ENCODE results near the gene JAM2.
A peak's percentile ranks its signal among the peaks of the same experiment; 100 is the strongest.
"Not testable (repeated sequence)": the region's sequence is repeated elsewhere in the genome, so short reads cannot be mapped to it uniquely, and the experiment has no call there.

Gene JAM2

DNA sequence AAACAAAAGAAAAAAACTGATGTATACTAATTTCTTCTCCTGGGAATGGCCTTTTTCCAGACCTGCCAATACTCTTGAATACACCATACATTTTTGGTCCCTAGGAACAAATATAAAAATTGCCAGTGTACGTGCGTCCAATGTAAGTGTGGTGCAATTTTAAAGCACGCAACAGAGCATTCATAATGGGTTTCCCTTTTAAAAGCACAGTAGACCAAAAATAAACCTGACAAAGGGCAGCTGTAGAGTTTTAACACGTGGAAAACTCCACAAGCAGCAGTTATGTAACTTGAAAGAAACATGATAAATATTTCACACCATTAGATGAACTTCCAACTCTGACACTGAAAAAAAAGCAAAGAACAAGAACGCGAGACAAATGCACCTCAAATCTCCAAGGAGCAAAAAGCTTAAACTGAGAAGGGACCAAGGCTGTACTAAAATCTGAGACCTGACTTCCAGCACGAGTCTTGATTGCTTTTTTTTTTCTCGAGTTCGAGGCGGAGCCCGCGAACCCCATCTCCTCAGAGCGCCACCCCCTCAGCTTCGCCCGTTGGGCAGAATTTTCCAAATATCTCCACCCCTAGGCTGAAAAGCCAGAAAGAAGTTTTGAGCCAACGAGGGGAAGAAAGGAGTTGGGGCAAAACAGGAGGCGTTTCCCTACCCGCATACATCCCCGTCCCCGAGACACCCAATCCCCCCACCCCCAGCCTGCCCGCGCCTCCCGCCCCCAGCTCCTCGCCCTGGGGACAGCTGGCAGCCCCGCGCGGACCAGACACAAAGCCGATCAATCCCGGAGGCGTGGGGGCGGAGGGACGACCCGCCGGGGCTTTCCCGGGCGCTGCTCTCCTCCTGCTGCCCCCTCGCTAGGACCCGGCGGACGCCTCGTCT is at the start of gene JAM2:
JAM2 (plus strand) TSS at position 599 of the 891 bp plus-strand sequence. CDS start 564 bp downstream, outside the sequence.
- peak; percentile 4 to 23 (median 16) for DNase-seq

GRCh38 chr21:25589887-25590286 is 49.2 kb upstream of the JAM2 start:
- DNase-seq = no peak

- peak; percentile 69 to 85 (median 76) for DNase-seq
Measured at GRCh38 chr21:25607151-25608043, 31.7 kb upstream of the JAM2 start, which contains the start of gene MRPL39. Gene MRPL39 (minus strand): TSS chr21:25607481. CDS start chr21:25607475, 6 bp downstream.

GRCh38 chr21:25608044-25608737 is 30.9 kb upstream of the JAM2 start:
- DNase-seq = peak; percentile 50 to 82 (median 62)

GRCh38 chr21:25614441-25614840 is 24.6 kb upstream of the JAM2 start:
- no peak for DNase-seq

DNA sequence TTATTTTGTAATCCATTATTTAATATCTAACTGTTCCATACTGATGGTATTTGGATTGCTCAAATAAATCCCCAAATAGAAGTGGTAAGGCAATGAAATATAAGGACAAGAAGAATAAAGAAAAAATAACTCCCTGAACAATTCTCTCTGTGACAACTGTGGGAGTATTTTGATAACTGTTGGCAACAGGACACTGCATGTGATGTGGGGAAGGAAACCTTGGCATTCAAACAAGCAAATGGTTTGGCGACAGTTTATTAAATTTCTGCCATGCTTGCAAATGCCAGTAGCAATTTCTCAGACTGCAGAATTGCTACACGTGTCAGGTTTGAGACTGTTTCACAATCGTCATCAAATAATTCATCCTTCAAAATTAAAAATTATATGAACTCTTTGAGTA is 23.2 kb upstream of the JAM2 start:
- no peak for DNase-seq

- DNase-seq = no peak
Measured at GRCh38 chr21:25619198-25619597, 19.9 kb upstream of the JAM2 start.

GRCh38 chr21:25624511-25624910 is 14.5 kb upstream of the JAM2 start:
- no peak for DNase-seq

DNA sequence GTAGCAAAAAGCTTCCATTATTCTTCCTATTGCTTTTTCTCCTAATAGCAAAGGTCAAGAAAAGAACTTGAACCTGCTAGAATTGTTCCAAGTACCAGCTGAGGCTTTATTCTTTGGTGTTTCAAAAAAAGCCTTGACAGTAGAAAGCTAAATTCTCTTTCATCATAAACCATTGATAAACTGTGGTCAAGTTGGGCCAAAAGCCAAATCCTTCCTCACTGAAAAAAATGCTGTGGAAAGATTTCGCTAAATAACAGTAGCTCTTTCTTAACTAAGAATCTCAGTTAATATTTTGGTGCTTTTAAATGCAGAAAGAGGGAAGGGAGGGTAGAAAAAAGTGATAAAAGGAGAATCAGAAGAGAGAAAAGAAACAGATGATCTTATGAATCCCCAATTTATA is 14.0 kb upstream of the JAM2 start:
- DNase-seq = no peak

GRCh38 chr21:25625776-25626555 is 13.1 kb upstream of the JAM2 start:
- not testable (repeated sequence) for DNase-seq

- DNase-seq = no peak
Measured at GRCh38 chr21:25626757-25627156, 12.3 kb upstream of the JAM2 start.

DNA sequence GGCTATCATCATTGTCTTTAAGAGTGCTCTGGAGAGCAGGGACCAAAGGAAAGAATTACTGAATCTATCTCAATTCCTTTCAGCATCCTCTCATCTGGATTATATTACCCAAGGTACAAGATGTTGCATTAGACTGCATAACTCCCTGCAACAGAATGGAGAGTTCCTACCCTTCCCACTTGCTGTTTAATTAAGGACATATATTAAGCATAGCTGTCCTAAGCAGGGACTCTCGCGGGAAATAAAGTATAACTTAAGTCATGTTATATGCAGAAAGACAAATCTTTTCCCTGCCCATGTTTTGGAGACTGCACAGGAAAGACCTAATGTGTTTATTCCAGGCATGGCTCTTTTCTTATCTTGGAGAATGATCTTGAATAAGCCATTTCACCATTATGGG is 6.8 kb upstream of the JAM2 start:
- DNase-seq = no peak

- DNase-seq = no peak
Measured at GRCh38 chr21:25635310-25635709, 3.7 kb upstream of the JAM2 start.

GRCh38 chr21:25636727-25637126 is 2.3 kb upstream of the JAM2 start:
- no peak for DNase-seq

DNA sequence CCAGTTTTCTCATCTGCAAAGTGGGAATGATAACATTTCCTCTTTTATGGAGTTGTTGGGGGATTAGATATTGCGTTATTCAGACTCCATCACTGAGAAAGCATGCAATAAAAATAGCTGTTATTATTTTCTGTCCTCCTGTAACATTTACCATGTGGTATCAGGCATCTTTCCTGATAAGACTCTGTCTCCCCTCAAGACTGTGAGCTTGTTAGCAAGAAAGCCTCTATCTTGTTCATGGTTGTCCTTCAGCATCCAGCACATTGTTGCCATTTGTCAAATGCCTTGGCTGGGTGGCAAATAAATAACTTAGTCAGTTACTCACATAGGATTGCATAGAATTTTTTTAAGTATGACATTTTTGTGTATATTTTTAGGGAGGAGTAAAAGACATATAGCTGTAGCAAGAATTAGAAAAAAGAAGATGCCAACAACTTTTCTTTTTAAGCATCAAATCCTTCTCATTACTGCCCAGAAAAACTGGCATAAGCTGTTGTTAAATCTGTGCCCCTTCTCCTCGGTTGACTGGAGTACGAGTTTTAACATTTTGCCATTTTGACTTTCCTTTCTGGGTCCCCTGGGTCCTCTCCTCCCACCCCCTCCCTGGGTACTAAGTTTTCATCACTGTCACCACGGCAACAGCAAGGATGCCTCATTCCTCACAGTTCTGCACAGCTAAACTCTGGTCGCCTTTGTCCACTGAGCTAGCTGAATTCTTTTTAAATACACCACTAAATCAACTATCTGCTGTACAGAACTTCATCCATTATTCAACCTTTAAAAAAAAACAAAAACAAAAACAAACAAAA is 1.0 kb upstream of the JAM2 start:
- no peak for DNase-seq

DNA sequence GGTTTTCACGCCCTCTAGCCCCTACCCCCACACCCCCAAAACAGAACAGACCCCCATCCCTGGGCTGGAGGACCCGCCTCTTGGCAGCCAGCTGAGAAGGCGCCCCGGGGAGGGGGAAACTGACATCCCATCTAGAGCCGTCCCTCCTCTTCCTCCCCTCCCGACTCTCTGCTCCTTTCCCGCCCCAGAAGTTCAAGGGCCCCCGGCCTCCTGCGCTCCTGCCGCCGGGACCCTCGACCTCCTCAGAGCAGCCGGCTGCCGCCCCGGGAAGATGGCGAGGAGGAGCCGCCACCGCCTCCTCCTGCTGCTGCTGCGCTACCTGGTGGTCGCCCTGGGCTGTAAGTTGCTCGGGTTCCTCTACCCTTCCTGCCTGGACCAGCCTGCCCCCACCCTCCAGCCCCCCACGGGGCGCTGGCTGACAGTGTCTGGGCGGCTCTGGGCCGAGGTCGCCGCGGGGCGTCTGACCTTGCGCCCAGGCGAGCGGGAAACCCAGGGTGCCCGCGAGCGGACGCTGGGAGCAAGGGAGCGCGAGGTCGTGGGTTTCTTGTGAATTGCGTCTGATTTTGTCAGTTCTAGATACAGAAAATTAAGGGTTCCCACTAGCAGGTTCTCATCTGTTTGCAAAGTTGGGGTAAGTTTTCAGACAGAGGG is 618 bp downstream of the JAM2 start:
- peak; percentile 6 to 58 (median 18) for DNase-seq

- peak in 1 of 6 experiments; percentile 7 for DNase-seq
Measured at GRCh38 chr21:25640202-25640942, 1.3 kb downstream of the JAM2 start.

DNA sequence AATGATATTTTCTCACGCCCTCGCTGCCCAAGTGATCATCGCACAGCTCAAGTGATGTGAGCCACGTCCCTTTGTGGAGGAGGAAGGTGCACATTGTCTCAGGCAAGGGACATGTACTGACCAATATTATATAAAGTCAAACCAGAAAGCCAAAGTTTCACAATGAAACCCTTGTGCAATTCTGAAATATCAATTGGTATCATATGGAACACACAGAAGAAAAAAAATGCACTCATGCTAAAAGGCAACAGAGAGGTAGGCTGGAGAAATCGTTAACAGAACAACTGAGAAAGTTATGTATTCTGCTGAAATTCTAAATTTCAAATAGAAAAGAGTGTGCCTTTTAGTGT is 1.9 kb downstream of the JAM2 start:
- DNase-seq = no peak

GRCh38 chr21:25643486-25643885 is 4.4 kb downstream of the JAM2 start:
- DNase-seq = no peak

DNA sequence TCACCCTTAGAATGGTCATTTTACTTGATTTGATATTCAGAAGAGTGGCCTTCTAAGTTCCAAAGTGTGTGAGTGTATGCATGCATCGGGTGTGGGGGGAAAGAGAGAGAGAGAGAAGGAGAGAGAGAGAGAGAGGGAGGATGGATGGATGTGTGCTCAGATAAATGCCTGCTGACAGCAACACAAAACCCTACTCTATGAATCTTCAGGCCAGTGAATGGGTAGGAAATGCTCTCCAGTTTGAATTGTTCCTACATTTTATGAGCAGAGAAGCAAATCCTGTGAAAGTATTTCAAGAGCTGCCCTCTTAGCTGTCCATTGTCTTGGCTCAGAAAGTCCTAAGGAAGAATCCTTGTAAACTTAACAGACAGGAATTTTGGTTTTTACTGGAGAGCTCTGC is 7.4 kb downstream of the JAM2 start:
- DNase-seq = no peak

Data from stimulated activated naive CD4-positive, alpha-beta T cell (primary cell).